SK-N-SH (cell line): ENCODE measurements around the gene STRADA. TPM values are rescaled to one million over a fixed set of nuclear protein-coding genes. Genes with fewer than 3 reads are reported as not detected.

Experiments
- CTCF ChIA-PET: fragments of 300-600, 350-600 bp; formaldehyde crosslinking; extraction: SDS; loops from one replicate; lab custom pipeline; 2021; lab: Yijun Ruan, JAX
- POLR2A ChIA-PET: fragments of 350-600 bp; sonication (Branson Sonifier 250); formaldehyde crosslinking; extraction: SDS; loops from one replicate; lab custom pipeline; 2020; ENCODE audit warnings: antibody characterized with exemption, inconsistent platforms; lab: Yijun Ruan, JAX
- DNase-seq: peaks from one replicate; pipeline ENCODE4 v3.0.0; 2012
- H2AFZ ChIP-seq: fragments of 200-600 bp; sonication (generic); 2 replicates; pipeline ENCODE4 v1.8.1; 2016; ENCODE audit warnings: antibody characterized with exemption, mild to moderate bottlenecking, low read depth
- H3F3A ChIP-seq: fragments of 200-600 bp; sonication (generic); replicated peaks from 2 replicates; pipeline ENCODE3; 2016; ENCODE audit warnings: antibody characterized with exemption, mild to moderate bottlenecking; ENCODE audit not compliant: insufficient read depth
- H3K27ac ChIP-seq, 2 experiments: fragments of 200-500 bp in 1 of 2; fragments of 200-600 bp in 1 of 2; sonication (Bioruptor generic) in 1 of 2; sonication (generic), shearing (Covaris generic) in 1 of 2; 2 replicates each; pipeline versions ENCODE4 v1.5.1 to v1.6.1; 2014 to 2016; ENCODE audit warnings: low read depth in 2 of 2, inconsistent platforms in 1 of 2, low read length in 1 of 2, mild to moderate bottlenecking in 1 of 2, mixed read lengths in 1 of 2
- H3K27me3 ChIP-seq: fragments of 200-600 bp; sonication (generic), shearing (Covaris generic); 2 replicates; pipeline ENCODE4 v1.6.1; 2016; ENCODE audit warnings: mixed run types; ENCODE audit not compliant: insufficient read depth
- H3K36me3 ChIP-seq, 2 experiments: fragments of 200-500 bp in 1 of 2; fragments of 200-600 bp in 1 of 2; sonication (Bioruptor generic) in 1 of 2; sonication (generic) in 1 of 2; replicated peaks in 1 of 2; 2 replicates each; pipeline versions ENCODE3 to v1.5.1; 2014 to 2016; ENCODE audit warnings: low read length in 1 of 2, mild to moderate bottlenecking in 1 of 2; ENCODE audit not compliant: insufficient read depth in 2 of 2, control insufficient read depth in 1 of 2
- H3K4me1 ChIP-seq, 2 experiments: fragments of 200-500 bp in 1 of 2; fragments of 200-600 bp in 1 of 2; sonication (Bioruptor generic) in 1 of 2; sonication (generic), shearing (Covaris generic) in 1 of 2; 2 replicates each; pipeline versions ENCODE4 v1.5.1 to v1.6.1; 2014 to 2016; ENCODE audit warnings: low read depth in 1 of 2, low read length in 1 of 2, mixed run types in 1 of 2; ENCODE audit not compliant: insufficient read depth in 2 of 2, control insufficient read depth in 1 of 2
- H3K4me2 ChIP-seq: fragments of 200-600 bp; sonication (generic), shearing (Covaris generic); 2 replicates; pipeline ENCODE4 v1.6.1; 2017; ENCODE audit warnings: mixed run types
- H3K4me3 ChIP-seq, 2 experiments: fragments of 200-500 bp in 1 of 2; fragments of 200-600 bp in 1 of 2; sonication (Bioruptor generic) in 1 of 2; sonication (generic), shearing (Covaris generic) in 1 of 2; 2 replicates each; pipeline versions ENCODE4 v1.5.1 to v1.8.1; 2014 to 2016; ENCODE audit warnings: low read depth in 2 of 2, inconsistent platforms in 1 of 2, low read length in 1 of 2, mild to moderate bottlenecking in 1 of 2, mixed read lengths in 1 of 2, moderate library complexity in 1 of 2
- H3K79me2 ChIP-seq: fragments of 200-600 bp; sonication (generic); 2 replicates; pipeline ENCODE4 v1.8.1; 2017; ENCODE audit warnings: mild to moderate bottlenecking; ENCODE audit not compliant: insufficient read depth
- H3K9ac ChIP-seq: fragments of 200-600 bp; sonication (generic); 2 replicates; pipeline ENCODE4 v1.6.1; 2017; ENCODE audit warnings: mixed run types
- H3K9me2 ChIP-seq: fragments of 200-600 bp; sonication (generic); 2 replicates; pipeline ENCODE4 v1.6.1; 2017; ENCODE audit warnings: mixed run types
- H3K9me3 ChIP-seq: fragments of 200-600 bp; sonication (generic); 2 replicates; pipeline ENCODE4 v1.6.1; 2017; ENCODE audit warnings: mixed run types, mild to moderate bottlenecking, moderate library complexity
- H4K20me1 ChIP-seq: fragments of 200-600 bp; sonication (generic); 2 replicates; pipeline ENCODE4 v1.6.1; 2017; ENCODE audit warnings: mild to moderate bottlenecking, mixed run types; ENCODE audit not compliant: insufficient read depth
- ELF1 ChIP-seq: IDR thresholded peaks from 2 replicates; pipeline ENCODE4 v1.4.0; 2012
- EP300 ChIP-seq, 2 experiments: IDR thresholded peaks; 2 replicates each; pipeline versions ENCODE4 v1.4.0 to v1.6.1; 2012; ENCODE audit warnings: borderline replicate concordance in 1 of 2, low read depth in 1 of 2, low read length in 1 of 2
- EZH2phosphoT487 ChIP-seq: fragments of 200-600 bp; sonication (generic); IDR thresholded peaks from 2 replicates; pipeline ENCODE4 v1.6.1; 2017; ENCODE audit warnings: low read depth, mixed run types, mild to moderate bottlenecking, antibody characterized with exemption, moderate library complexity, borderline replicate concordance
- FOSL2 ChIP-seq: IDR thresholded peaks from 2 replicates; pipeline ENCODE4 v1.4.0; 2012; ENCODE audit warnings: low read depth, mild to moderate bottlenecking, moderate library complexity, borderline replicate concordance
- FOXJ3 ChIP-seq: sonication (generic); formaldehyde crosslinking; IDR thresholded peaks from 2 replicates; pipeline ENCODE4 v1.5.1; 2020; ENCODE audit warnings: mild to moderate bottlenecking, missing genetic modification reagents
- GATA2 ChIP-seq: sonication (generic); formaldehyde crosslinking; IDR thresholded peaks from 2 replicates; pipeline ENCODE4 v1.5.0; 2020; ENCODE audit warnings: mild to moderate bottlenecking, missing genetic modification reagents
- JUND ChIP-seq: IDR thresholded peaks from 2 replicates; pipeline ENCODE4 v1.4.0; 2012
- MEF2A ChIP-seq: IDR thresholded peaks from 2 replicates; pipeline ENCODE4 v1.4.0; 2012; ENCODE audit warnings: low read depth, borderline replicate concordance
- MXI1 ChIP-seq: IDR thresholded peaks from 2 replicates; pipeline ENCODE4 v1.6.1; 2012; ENCODE audit warnings: mild to moderate bottlenecking, low read depth, low read length, improper control_type of control experiment
- POLR2AphosphoS5 ChIP-seq: IDR thresholded peaks from 2 replicates; pipeline ENCODE4 v1.6.1; 2012; ENCODE audit warnings: low read depth, low read length
- RAD21 ChIP-seq: IDR thresholded peaks from 2 replicates; pipeline ENCODE4 v1.6.1; 2012; ENCODE audit warnings: mild to moderate bottlenecking, low read length
- RCOR1 ChIP-seq: fragments of 150-350 bp; IDR thresholded peaks from 2 replicates; pipeline ENCODE4 v1.6.1; 2017; ENCODE audit warnings: antibody characterized with exemption, low read length
- RFX5 ChIP-seq: IDR thresholded peaks from 2 replicates; pipeline ENCODE4 v1.6.1; 2012; ENCODE audit warnings: mild to moderate bottlenecking, improper control_type of control experiment, low read length
- SIN3A ChIP-seq: IDR thresholded peaks from 2 replicates; pipeline ENCODE4 v1.6.1; 2012; ENCODE audit warnings: low read depth, mild to moderate bottlenecking, low read length, moderate library complexity, borderline replicate concordance
- SMC3 ChIP-seq: IDR thresholded peaks from 2 replicates; pipeline ENCODE4 v1.6.1; 2012; ENCODE audit warnings: low read depth, low read length, improper control_type of control experiment
- TAF1 ChIP-seq: IDR thresholded peaks from 2 replicates; pipeline ENCODE4 v1.6.1; 2012; ENCODE audit warnings: low read depth, mild to moderate bottlenecking, low read length, moderate library complexity, borderline replicate concordance
- TCF12 ChIP-seq: IDR thresholded peaks from 2 replicates; pipeline ENCODE4 v1.4.0; 2012
- YY1 ChIP-seq: IDR thresholded peaks from 2 replicates; pipeline ENCODE4 v1.4.0; 2012; ENCODE audit warnings: low read depth, mild to moderate bottlenecking
- WGBS: methylation state at CpG from one replicate; pipeline ENCODE4 v1.1.6; 2017; ENCODE audit warnings: low lambda C conversion rate; 5-methylcytosine and 5-hydroxymethylcytosine counted together
- polyA plus RNA-seq, 3 experiments: library from polyadenylated mRNA; depleted of rRNA; stranded (reverse); fragments of >200 nt; gene quantifications; 2 replicates each; pipeline ENCODE4 v1.2.3, GENCODE V29; 2012
- TF ChIP-seq, protein P1 (sequence below): fragments of 150-350 bp; IDR thresholded peaks from 2 replicates; pipeline ENCODE4 v1.6.1; 2016; ENCODE audit warnings: mild to moderate bottlenecking, low read depth, low read length
- TF ChIP-seq, protein P2 (sequence below): fragments of 200-600 bp; sonication (generic); IDR thresholded peaks from 2 replicates; pipeline ENCODE4 v1.6.1; 2017; ENCODE audit warnings: antibody characterized with exemption, mild to moderate bottlenecking, moderate library complexity
- TF ChIP-seq, protein P3 (sequence below): IDR thresholded peaks from 2 replicates; pipeline ENCODE4; 2012

Gene STRADA
- polyA plus RNA-seq, 1 of the 3 experiments (the other 2 are of a cell fraction): 37.3 TPM

DNA sequence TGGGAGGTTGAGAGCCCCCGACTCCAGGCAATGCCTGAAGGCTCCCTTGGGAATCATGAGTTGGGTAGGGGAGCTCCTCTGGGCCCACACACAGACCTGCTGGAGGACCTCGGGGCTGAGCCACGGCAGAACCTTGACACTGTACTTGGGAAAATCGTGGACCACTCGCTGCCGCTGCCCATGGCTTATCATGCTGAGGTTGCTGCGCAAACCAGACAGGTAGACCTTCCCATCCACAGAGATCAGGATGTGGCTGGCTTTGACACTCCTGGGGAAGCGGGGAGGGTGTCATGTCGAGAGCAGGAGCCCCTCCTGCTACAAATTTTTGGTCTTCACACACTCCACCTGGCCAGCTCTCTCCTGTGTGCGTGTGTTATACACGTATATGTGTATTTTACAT, 34.4 kb downstream of the STRADA start:
- Histone ChIP-seq H3K4me1 (peaks cover 4 to 26% of the 10 kb centered on the region in 2 experiments; a peak in 2 of 4 replicates), H3K27me3 (no peaks in the 10 kb centered on the region), H3K36me3 (peaks cover 26 to 47% of the 10 kb centered on the region in 2 experiments), H3K9me2 (no peaks in the 10 kb centered on the region), H3K27ac (no peak overlapping the region), H3K9ac (no peak overlapping the region), H3K79me2 (no peaks in the 10 kb centered on the region; the same call in 1 of the 2 replicates), H4K20me1 (no peaks in the 10 kb centered on the region), H2AFZ (no peak overlapping the region), H3K4me3 (no peak overlapping the region), H3F3A (peaks cover 8% of the 10 kb centered on the region), H3K4me2 (no peak overlapping the region), H3K9me3 (no peaks in the 10 kb centered on the region)
- DNase-seq: no peak
- CTCF ChIA-PET: interaction anchor here (0.8 to 1.6 kb wide), 5 partner anchors 9 to 95 kb away, joined by 3 to 5 read pairs (median 3); no protein-coding TSS in a partner anchor
- POLR2A ChIA-PET: no interaction called here
- 95% methylated on average over 11 of the region's 11 CpGs for WGBS
- no peak for TF ChIP-seq RCOR1
- TF ChIP-seq TAF1: no peak
- TF ChIP-seq EP300 (IDR thresholded peaks at IDR 0.05; ENCODE audit: borderline replicate concordance in 1 of 2, low read depth in 1 of 2, low read length in 1 of 2): no peak
- TF ChIP-seq MXI1: no peak
- no peak for TF ChIP-seq EZH2phosphoT487
- no peak for TF ChIP-seq RAD21
- no peak for TF ChIP-seq FOXJ3 (CRISPR knock-in tag)
- TF ChIP-seq FOSL2: no peak
- TF ChIP-seq, protein P1, sequence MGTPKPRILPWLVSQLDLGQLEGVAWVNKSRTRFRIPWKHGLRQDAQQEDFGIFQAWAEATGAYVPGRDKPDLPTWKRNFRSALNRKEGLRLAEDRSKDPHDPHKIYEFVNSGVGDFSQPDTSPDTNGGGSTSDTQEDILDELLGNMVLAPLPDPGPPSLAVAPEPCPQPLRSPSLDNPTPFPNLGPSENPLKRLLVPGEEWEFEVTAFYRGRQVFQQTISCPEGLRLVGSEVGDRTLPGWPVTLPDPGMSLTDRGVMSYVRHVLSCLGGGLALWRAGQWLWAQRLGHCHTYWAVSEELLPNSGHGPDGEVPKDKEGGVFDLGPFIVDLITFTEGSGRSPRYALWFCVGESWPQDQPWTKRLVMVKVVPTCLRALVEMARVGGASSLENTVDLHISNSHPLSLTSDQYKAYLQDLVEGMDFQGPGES: no peak
- TF ChIP-seq, protein P2, sequence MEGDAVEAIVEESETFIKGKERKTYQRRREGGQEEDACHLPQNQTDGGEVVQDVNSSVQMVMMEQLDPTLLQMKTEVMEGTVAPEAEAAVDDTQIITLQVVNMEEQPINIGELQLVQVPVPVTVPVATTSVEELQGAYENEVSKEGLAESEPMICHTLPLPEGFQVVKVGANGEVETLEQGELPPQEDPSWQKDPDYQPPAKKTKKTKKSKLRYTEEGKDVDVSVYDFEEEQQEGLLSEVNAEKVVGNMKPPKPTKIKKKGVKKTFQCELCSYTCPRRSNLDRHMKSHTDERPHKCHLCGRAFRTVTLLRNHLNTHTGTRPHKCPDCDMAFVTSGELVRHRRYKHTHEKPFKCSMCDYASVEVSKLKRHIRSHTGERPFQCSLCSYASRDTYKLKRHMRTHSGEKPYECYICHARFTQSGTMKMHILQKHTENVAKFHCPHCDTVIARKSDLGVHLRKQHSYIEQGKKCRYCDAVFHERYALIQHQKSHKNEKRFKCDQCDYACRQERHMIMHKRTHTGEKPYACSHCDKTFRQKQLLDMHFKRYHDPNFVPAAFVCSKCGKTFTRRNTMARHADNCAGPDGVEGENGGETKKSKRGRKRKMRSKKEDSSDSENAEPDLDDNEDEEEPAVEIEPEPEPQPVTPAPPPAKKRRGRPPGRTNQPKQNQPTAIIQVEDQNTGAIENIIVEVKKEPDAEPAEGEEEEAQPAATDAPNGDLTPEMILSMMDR: no peak

DNA sequence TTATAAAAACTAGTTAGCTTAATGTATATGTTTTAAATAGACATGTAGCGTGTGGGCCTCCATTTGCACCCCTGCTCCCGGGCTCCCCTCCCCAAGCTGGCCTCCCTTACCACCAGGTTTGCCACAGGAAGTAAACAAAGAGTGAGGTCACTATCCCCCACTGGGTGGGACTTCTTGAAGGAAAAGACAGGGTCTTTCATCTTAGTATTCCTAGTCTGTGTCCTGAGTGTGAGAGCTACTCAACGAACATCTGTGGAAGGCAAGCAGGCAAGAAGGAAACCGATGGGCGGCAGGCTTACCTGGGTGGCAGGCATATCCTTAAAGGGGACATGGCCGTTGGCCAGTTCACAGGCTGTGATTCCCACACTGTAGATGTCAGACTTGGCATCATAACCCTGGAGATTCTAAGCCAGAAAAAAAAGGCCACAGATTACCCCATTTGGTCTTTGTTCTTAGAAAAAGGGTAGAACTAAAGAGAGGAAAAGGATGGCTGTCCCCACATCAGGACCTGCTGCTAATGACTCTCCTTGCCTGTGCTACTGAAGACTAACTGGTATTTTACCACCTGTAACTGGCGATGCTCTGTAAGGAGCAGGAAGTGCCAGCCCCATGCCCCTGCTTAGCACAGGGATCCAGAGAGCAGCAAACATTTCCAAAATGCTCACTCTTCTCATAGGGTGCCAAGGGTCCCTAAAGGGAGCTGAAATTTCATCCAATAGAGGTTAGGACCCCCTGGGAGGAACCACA, 35.1 kb downstream of the STRADA start:
- Histone ChIP-seq H3K9me2 (no peaks in the 10 kb centered on the region), H3K36me3 (peaks cover 21 to 47% of the 10 kb centered on the region in 2 experiments), H4K20me1 (no peaks in the 10 kb centered on the region), H3K79me2 (no peaks in the 10 kb centered on the region; the same call in 1 of the 2 replicates), H3K9ac (no peak overlapping the region), H3K27ac (no peak overlapping the region; a peak in 1 of 4 replicates), H3K9me3 (no peaks in the 10 kb centered on the region), H2AFZ (no peak overlapping the region), H3K27me3 (no peaks in the 10 kb centered on the region), H3K4me2 (no peak overlapping the region), H3K4me3 (no peak overlapping the region), H3F3A (peaks cover 9% of the 10 kb centered on the region), H3K4me1 (peaks cover 5 to 31% of the 10 kb centered on the region in 2 experiments; a peak in 2 of 4 replicates)
- 91% methylated on average over 7 of the region's 7 CpGs for WGBS
- DNase-seq: no peak
- ChIA-PET POLR2A (interaction anchor here (1.2 kb wide), 1 partner anchor 16 kb away, joined by 3 read pairs; no protein-coding TSS in a partner anchor), CTCF (interaction anchor here (0.6 to 1.6 kb wide), 8 partner anchors 8 to 281 kb away, joined by 3 to 5 read pairs (median 3); partner anchors contain the start of gene MAP3K3)
- TF ChIP-seq EP300 (IDR thresholded peaks at IDR 0.05; ENCODE audit: borderline replicate concordance in 1 of 2, low read depth in 1 of 2, low read length in 1 of 2) (no peak), SMC3 (no peak), POLR2AphosphoS5 (no peak), TAF1 (no peak), RFX5 (no peak), MEF2A (no peak), SIN3A (no peak), ELF1 (no peak), GATA2 (CRISPR knock-in tag) (no peak), RAD21 (no peak), JUND (no peak), YY1 (no peak), TCF12 (no peak)
- TF ChIP-seq, protein P2: no peak
- TF ChIP-seq, protein P3, sequence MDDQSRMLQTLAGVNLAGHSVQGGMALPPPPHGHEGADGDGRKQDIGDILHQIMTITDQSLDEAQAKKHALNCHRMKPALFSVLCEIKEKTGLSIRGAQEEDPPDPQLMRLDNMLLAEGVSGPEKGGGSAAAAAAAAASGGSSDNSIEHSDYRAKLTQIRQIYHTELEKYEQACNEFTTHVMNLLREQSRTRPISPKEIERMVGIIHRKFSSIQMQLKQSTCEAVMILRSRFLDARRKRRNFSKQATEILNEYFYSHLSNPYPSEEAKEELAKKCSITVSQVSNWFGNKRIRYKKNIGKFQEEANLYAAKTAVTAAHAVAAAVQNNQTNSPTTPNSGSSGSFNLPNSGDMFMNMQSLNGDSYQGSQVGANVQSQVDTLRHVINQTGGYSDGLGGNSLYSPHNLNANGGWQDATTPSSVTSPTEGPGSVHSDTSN: no peak
